Sigmoid colon (tissue), 7 donors: Measurements from ENCODE around the gene CEP295NL. TPM values are rescaled to one million over a fixed set of nuclear protein-coding genes. Genes with fewer than 3 reads are reported as not detected.

Experiments used
- DNase-seq: peaks from one replicate; pipeline ENCODE4 v3.0.0-alpha.2; 2019
- H3K27ac ChIP-seq, 4 donors: fragments of 200-600 bp; sonication (generic); one replicate each; pipeline ENCODE4 v1.5.1; 2016 to 2019; ENCODE audit warnings: mild to moderate bottlenecking in 1 of 4
- H3K27me3 ChIP-seq, 3 donors: fragments of 200-600 bp; sonication (generic); one replicate each; pipeline ENCODE4 v1.5.1; 2019; ENCODE audit warnings: mild to moderate bottlenecking in 1 of 3
- H3K36me3 ChIP-seq, 4 donors: fragments of 200-600 bp; sonication (generic); one replicate each; pipeline ENCODE4 v1.5.1; 2016 to 2019
- H3K4me1 ChIP-seq, 4 donors: fragments of 200-600 bp; sonication (generic); one replicate each; pipeline ENCODE4 v1.5.1; 2017 to 2019
- H3K4me3 ChIP-seq, 4 donors: fragments of 200-600 bp; sonication (generic); one replicate each; pipeline ENCODE4 v1.5.1; 2017 to 2019; ENCODE audit warnings: mild to moderate bottlenecking in 2 of 4, moderate library complexity in 1 of 4
- H3K9me3 ChIP-seq, 4 donors: fragments of 200-600 bp in 3 of 4; sonication (generic) in 3 of 4; one replicate each; pipeline versions ENCODE4 v1.5.1 to v1.6.1; 2013 to 2019
- EP300 ChIP-seq, 4 donors: sonication (generic); formaldehyde crosslinking; IDR thresholded peaks; one replicate each; pipeline ENCODE4 v1.6.1; 2017; ENCODE audit warnings: antibody characterized with exemption in 4 of 4
- POLR2A ChIP-seq, 2 donors: fragments of 450-650 bp; IDR thresholded peaks; one replicate each; pipeline ENCODE4 v1.6.1; 2016; ENCODE audit warnings: antibody characterized with exemption in 2 of 2, mild to moderate bottlenecking in 2 of 2, moderate library complexity in 2 of 2
- POLR2AphosphoS5 ChIP-seq, 4 donors: sonication (generic); formaldehyde crosslinking; IDR thresholded peaks; one replicate each; pipeline ENCODE4 v1.6.1; 2017; ENCODE audit warnings: antibody characterized with exemption in 4 of 4
- WGBS, 2 donors: extraction: QIAGEN DNeasy Blood & Tissue Kit; methylation state at CpG; one replicate each; pipeline ENCODE4 v1.1.7; 2013; 5-methylcytosine and 5-hydroxymethylcytosine counted together
- intact Hi-C: fragments of 100-400 bp; cut with DNase I; formaldehyde crosslinking; loops from one replicate; pipeline ENCODE4 v1.15.1; 2023
- polyA plus RNA-seq, 3 donors: library from polyadenylated mRNA; stranded (reverse); fragments of 200-250 nt; gene quantifications; one replicate each; pipeline ENCODE4 v1.2.3, GENCODE V29; 2013
- total RNA-seq, 4 donors: library from RNA; depleted of rRNA; stranded (reverse); fragments of >200 nt; gene quantifications; one replicate each; pipeline ENCODE4 v1.1.0, GENCODE V29; 2016
- TF ChIP-seq, protein P1 (sequence below), 4 experiments: fragments of 450-650 bp in 3 of 4; fragments of 200-600 bp in 1 of 4; IDR thresholded peaks; one replicate each; pipeline ENCODE4 v1.5.1; 2016 to 2019; ENCODE audit warnings: antibody characterized with exemption in 4 of 4, mild to moderate bottlenecking in 3 of 4, moderate library complexity in 2 of 4
- donor health status: healthy with polysubstance abuse.
- donor health status: Bipolar disorder and iron deficiency.
- donor health status: healthy.

Gene CEP295NL
- total and polyA plus RNA-seq, 7 donors = 0.89 to 13.8 (median 1.8) TPM; not detected in 2

DNA sequence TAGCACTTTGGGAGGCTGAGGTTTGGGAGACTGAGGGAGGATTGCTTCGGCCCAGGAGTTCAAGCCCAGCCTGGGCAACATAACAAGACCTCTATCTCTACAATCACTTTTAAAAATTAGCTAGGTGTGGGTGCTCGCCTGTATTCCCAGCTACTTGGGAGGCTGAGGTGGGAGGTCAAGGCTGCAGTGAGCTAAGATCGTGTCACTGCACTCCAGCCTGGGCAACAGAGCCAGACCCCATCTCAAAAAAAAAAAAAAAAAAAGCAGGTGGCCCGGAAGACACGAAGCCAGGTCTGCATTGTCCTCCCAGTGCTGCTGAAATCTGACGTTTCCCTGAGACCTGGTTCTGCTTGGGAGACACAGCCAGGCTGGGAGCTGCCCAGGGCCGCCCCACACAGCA is 41.0 kb upstream of the CEP295NL start:
- Histone ChIP-seq H3K9me3 (no peaks in the 10 kb centered on the region), H3K4me1 (no peaks in the 10 kb centered on the region), H3K27ac (no peak overlapping the region), H3K36me3 (no peaks in the 10 kb centered on the region), H3K27me3 (no peaks in the 10 kb centered on the region), H3K4me3 (no peak overlapping the region)
- TF ChIP-seq, protein P1, sequence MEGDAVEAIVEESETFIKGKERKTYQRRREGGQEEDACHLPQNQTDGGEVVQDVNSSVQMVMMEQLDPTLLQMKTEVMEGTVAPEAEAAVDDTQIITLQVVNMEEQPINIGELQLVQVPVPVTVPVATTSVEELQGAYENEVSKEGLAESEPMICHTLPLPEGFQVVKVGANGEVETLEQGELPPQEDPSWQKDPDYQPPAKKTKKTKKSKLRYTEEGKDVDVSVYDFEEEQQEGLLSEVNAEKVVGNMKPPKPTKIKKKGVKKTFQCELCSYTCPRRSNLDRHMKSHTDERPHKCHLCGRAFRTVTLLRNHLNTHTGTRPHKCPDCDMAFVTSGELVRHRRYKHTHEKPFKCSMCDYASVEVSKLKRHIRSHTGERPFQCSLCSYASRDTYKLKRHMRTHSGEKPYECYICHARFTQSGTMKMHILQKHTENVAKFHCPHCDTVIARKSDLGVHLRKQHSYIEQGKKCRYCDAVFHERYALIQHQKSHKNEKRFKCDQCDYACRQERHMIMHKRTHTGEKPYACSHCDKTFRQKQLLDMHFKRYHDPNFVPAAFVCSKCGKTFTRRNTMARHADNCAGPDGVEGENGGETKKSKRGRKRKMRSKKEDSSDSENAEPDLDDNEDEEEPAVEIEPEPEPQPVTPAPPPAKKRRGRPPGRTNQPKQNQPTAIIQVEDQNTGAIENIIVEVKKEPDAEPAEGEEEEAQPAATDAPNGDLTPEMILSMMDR (IDR thresholded peaks at IDR 0.05) = no peak
- no peak for TF ChIP-seq POLR2AphosphoS5 (IDR thresholded peaks at IDR 0.05)
- no peak for TF ChIP-seq POLR2A (IDR thresholded peaks at IDR 0.05)
- no peak for TF ChIP-seq EP300 (IDR thresholded peaks at IDR 0.05)
- intact Hi-C loops = no loop called here
- DNase-seq = no peak
- 88 to 93% methylated on average over 7 of the region's 7 CpGs for WGBS, 2 donors

GRCh38 chr17:78940708-78941107 is 37.7 kb upstream of the CEP295NL start:
- TF ChIP-seq POLR2AphosphoS5 (IDR thresholded peaks at IDR 0.05) (no peak), POLR2A (IDR thresholded peaks at IDR 0.05) (no peak), EP300 (IDR thresholded peaks at IDR 0.05) (no peak)
- TF ChIP-seq, protein P1 (IDR thresholded peaks at IDR 0.05) = no peak
- no peak overlapping the region for H3K27ac ChIP-seq

GRCh38 chr17:78940258-78940657 is 37.3 kb upstream of the CEP295NL start:
- Histone ChIP-seq H3K27me3 (no peaks in the 10 kb centered on the region), H3K4me1 (peaks cover 0 to 17% (median 13%) of the 10 kb centered on the region in 4 donors), H3K9me3 (no peaks in the 10 kb centered on the region), H3K36me3 (no peaks in the 10 kb centered on the region), H3K27ac (no peak overlapping the region), H3K4me3 (no peak overlapping the region)
- TF ChIP-seq, protein P1 (IDR thresholded peaks at IDR 0.05) = no peak
- TF ChIP-seq EP300 (IDR thresholded peaks at IDR 0.05) = no peak
- no peak for TF ChIP-seq POLR2A (IDR thresholded peaks at IDR 0.05)
- TF ChIP-seq POLR2AphosphoS5 (IDR thresholded peaks at IDR 0.05) = no peak
- no peak for DNase-seq
- 74 to 93% methylated on average over 5 of the region's 5 CpGs for WGBS, 2 donors
- intact Hi-C loops = no loop called here

More at GRCh38 chr17:78940708-78941107, 37.7 kb upstream of the CEP295NL start:
- Histone ChIP-seq H3K4me3 (no peak overlapping the region), H3K36me3 (no peaks in the 10 kb centered on the region), H3K9me3 (no peaks in the 10 kb centered on the region), H3K4me1 (peaks cover 0 to 12% (median 9%) of the 10 kb centered on the region in 4 donors), H3K27me3 (no peaks in the 10 kb centered on the region)
- intact Hi-C loops = no loop called here
- 75 to 79% methylated on average over 6 of the region's 6 CpGs for WGBS, 2 donors
- no peak for DNase-seq

DNA sequence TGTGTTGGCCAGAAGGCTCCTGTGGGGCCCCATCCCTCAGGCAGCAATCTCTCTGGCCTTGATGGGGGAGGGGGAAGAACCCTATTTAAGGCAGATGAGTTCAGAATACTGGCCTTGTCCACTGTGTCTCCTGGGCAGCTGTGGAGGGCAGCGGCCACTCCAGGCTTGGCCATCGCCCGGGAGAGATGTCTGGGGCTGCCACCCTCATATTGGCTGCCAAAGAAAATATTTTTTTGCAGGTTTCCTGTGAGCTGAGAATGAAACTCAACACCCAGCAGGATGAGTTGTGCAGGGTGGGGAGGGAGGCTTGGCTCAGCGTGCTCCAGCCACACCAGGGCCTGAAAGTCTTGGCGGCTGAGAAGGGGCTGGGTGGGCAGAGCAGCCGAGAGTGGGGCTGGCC is 36.6 kb upstream of the CEP295NL start:
- Histone ChIP-seq H3K4me1 (peaks cover 0 to 23% (median 20%) of the 10 kb centered on the region in 4 donors), H3K9me3 (no peaks in the 10 kb centered on the region), H3K36me3 (no peaks in the 10 kb centered on the region), H3K27me3 (no peaks in the 10 kb centered on the region), H3K4me3 (no peak overlapping the region), H3K27ac (no peak overlapping the region)
- intact Hi-C loops = loop anchor here (5.0 kb wide), 1 partner anchor 33 kb away; no protein-coding TSS in a partner anchor
- TF ChIP-seq, protein P1 (IDR thresholded peaks at IDR 0.05) = no peak
- TF ChIP-seq EP300 (IDR thresholded peaks at IDR 0.05) (no peak), POLR2AphosphoS5 (IDR thresholded peaks at IDR 0.05) (no peak), POLR2A (IDR thresholded peaks at IDR 0.05) (no peak)
- WGBS, 2 donors = 84 to 85% methylated on average over 6 of the region's 6 CpGs
- DNase-seq = peak; percentile 64

- H3K4me1 ChIP-seq = peaks cover 0 to 37% (median 35%) of the 10 kb centered on the region in 4 donors
- no peak for TF ChIP-seq POLR2A (IDR thresholded peaks at IDR 0.05)
- TF ChIP-seq, protein P1 (IDR thresholded peaks at IDR 0.05) = no peak
- no peak for TF ChIP-seq EP300 (IDR thresholded peaks at IDR 0.05)
- TF ChIP-seq POLR2AphosphoS5 (IDR thresholded peaks at IDR 0.05) = no peak
- no peak overlapping the region for H3K27ac ChIP-seq
- WGBS, 2 donors = 84 to 86% methylated on average over 11 of the region's 11 CpGs
- H3K36me3 ChIP-seq = no peaks in the 10 kb centered on the region
- intact Hi-C loops = loop anchor here (5.0 kb wide), 1 partner anchor 35 kb away; no protein-coding TSS in a partner anchor
- no peak overlapping the region for H3K4me3 ChIP-seq
- DNase-seq = peak; percentile 58
- H3K9me3 ChIP-seq = no peaks in the 10 kb centered on the region
- no peaks in the 10 kb centered on the region for H3K27me3 ChIP-seq
These were observed 34.6 kb upstream of the CEP295NL start for GRCh38 chr17:78937561-78937960.
